GM20000 (cell line): Measurements from ENCODE around the gene PURA.

Experiments used
- DNase-seq: peaks from one replicate; pipeline ENCODE4 v3.0.0; 2012; ENCODE audit warnings: low spot score
- CTCF ChIP-seq: IDR thresholded peaks from 2 replicates; pipeline ENCODE4 v1.5.1; 2012; ENCODE audit warnings: mild to moderate bottlenecking, control low read depth; ENCODE audit errors: extremely low read depth, missing control alignments

Gene PURA

GRCh38 chr5:140140435-140140834 is 26.5 kb downstream of the PURA start:
- TF ChIP-seq CTCF: no peak
- DNase-seq: no peak

DNA sequence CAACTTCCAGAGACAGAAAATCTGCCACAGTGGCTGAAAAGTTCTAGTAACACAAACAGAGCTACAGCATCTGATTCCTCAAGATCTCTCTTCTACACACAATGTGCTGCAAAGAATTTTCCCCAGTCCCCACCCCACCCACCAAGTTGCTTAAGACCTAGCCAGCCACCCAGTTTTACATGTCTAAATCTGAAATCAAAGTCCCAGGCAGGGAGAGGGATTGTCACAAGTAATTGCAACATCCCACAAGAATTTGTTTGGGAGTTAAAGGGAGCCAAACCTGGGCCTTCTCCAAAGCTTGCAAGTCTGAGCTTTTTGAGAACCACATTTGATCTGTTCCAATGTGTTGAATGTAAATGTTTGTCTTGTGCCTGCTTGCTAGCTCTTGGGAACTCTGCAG is 27.3 kb downstream of the PURA start:
- no peak for DNase-seq
- TF ChIP-seq CTCF: no peak

DNA sequence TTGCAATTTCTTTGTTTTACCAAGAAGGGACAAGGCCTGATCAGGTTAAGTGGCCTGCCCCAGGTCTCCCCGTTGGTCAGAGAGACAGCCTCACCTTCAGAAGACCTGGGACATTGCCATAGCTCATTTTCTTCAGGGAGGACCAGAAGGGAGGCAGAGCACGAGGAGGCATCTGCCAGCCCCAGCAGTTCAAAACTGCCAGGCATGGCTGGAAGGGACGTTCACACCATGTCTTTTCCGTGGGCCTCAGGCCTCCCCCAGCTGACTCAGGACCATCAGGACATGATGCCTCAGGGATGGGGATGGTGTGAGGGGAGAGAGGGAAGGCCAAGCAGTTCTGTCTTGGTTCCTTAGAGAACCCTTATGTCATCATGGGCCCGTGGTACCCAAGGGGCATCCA is 28.3 kb downstream of the PURA start:
- no peak for TF ChIP-seq CTCF
- no peak for DNase-seq

GRCh38 chr5:140142856-140143255 is 28.9 kb downstream of the PURA start:
- DNase-seq: no peak

DNA sequence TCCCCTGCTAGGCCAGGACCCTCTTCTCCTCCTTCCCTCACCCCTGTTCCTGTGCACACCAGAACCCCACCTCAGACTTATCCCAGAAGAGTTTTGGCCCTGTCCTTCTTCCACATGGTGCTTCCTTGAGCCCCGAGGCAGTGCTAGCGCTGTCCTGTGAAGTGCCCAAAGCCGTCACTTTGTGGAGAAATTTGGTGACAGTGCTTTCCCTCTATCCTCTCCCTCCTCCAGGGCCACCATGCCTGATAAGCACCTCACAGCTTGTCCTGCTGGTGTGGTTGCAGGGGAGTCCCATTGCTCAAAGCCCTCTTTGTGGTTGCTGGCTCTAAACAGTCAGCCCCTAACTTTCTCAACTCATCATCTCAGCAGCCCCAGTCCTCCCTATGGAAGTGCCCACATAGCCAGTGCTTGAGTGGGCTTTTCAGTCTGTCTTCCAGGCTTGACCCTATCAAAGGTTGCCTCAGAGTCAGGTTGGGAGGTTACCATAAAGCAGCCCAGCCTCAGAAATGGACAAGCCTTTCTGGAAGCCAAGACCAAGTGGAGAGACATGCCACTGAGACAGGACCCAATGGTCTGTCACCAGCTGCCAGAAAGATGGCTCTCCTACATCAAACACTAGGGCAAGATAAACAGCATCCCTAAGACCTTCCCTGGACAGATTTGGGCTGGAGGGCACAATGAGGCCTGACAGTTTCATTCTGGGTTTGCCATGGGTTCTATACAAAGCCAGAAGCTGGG is 29.8 kb downstream of the PURA start:
- TF ChIP-seq CTCF: no peak
- peak; percentile 2 for DNase-seq

More at GRCh38 chr5:140142856-140143255, 28.9 kb downstream of the PURA start:
- TF ChIP-seq CTCF: no peak

DNA sequence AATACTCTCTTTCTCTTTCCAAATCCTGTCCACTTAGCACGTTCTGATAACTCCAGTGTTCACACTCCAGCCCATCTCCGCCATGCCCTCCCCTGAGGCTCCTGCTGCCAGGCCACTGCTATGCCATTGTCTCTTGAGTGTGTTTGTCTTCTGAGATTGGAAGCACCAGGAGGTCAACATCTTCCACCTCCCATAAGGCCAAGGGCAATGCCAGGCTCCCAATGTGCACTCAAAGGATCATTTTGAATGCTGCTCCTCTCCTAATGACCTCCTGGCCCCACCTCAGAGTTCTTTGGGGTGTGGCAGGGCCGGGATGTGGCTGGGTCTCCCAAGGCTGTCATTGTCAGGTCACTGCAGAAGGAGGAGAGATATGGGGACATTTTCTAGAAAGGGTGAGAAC is 31.3 kb downstream of the PURA start:
- no peak for DNase-seq
- TF ChIP-seq CTCF: no peak

DNA sequence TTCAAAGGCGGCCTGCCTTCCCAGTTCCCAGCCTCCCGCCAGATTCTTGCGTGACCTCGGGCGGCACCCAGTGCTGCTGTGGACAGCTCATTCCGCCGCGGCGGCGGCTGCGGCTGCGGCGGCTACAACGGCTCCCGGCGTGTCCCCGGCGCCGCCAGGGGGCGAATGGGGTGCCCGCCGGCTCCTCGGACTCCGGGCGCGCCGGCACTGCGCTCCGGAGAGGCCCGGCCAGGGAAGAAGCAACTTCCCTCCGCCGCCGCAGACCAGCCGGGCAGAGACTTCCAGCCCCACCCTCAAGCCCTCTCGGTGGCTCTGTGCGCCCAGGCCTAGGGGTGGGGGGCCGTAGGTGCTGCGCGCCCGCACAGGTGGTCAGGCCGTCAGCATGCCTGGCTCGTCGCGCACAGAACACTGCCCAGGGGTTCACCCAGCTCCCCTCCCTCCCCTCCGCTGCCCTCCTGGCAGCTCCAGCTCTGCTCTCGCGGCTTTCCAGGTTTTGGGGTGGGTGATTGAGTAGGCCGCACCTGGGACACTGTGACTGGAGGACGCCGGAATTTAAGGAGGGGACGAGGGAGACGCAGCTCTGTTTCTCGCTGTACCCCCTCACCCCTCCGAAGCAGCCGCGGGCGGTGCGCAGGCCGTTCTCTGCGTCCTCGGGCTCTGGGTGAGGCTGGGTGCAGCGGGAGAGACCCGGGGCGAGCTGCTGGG is 32.1 kb downstream of the PURA start:
- DNase-seq: peak; percentile 84
- TF ChIP-seq CTCF: peak; percentile 61
